Hepatocyte (in vitro differentiated cells): ENCODE results near the gene ITGA1. TPM values are rescaled to one million over a fixed set of nuclear protein-coding genes. Genes with fewer than 3 reads are reported as not detected.
"Not testable (repeated sequence)": the region's sequence is repeated elsewhere in the genome, so short reads cannot be mapped to it uniquely, and the experiment has no call there.

ENCODE experiments used
- DNase-seq: peaks from one replicate; pipeline ENCODE4 v3.0.0-alpha.2; 2016; ENCODE audit warnings: low spot score
- H2AFZ ChIP-seq: fragments of 200-600 bp; sonication (generic); 2 replicates; pipeline ENCODE4 v1.6.0; 2016; ENCODE audit warnings: antibody characterized with exemption, mild to moderate bottlenecking
- H3K27ac ChIP-seq: fragments of 200-600 bp; sonication (generic); 2 replicates; pipeline ENCODE4 v1.5.1; 2016; ENCODE audit warnings: mild to moderate bottlenecking
- H3K27me3 ChIP-seq: fragments of 200-600 bp; sonication (generic); 2 replicates; pipeline ENCODE4 v1.6.1; 2016
- H3K36me3 ChIP-seq: fragments of 200-600 bp; sonication (generic); replicated peaks from 2 replicates; pipeline ENCODE4 v1.5.1; 2016; ENCODE audit warnings: low read depth; ENCODE audit not compliant: insufficient read depth
- H3K4me1 ChIP-seq: fragments of 200-600 bp; sonication (generic); 2 replicates; pipeline ENCODE4 v1.5.1; 2016; ENCODE audit warnings: mild to moderate bottlenecking, moderate library complexity; ENCODE audit not compliant: insufficient read depth
- H3K4me2 ChIP-seq: fragments of 200-600 bp; sonication (generic); 2 replicates; pipeline ENCODE4 v1.6.0; 2016
- H3K4me3 ChIP-seq: fragments of 200-600 bp; sonication (generic); 2 replicates; pipeline ENCODE4 v1.5.1; 2016; ENCODE audit warnings: mild to moderate bottlenecking
- H3K79me2 ChIP-seq: fragments of 200-600 bp; sonication (generic); 2 replicates; pipeline ENCODE4 v1.6.0; 2017; ENCODE audit warnings: mild to moderate bottlenecking
- H3K9me2 ChIP-seq: fragments of 200-600 bp; sonication (generic); replicated peaks from 2 replicates; pipeline ENCODE4 v1.6.0; 2017; ENCODE audit warnings: mild to moderate bottlenecking; ENCODE audit not compliant: insufficient read depth
- H3K9me3 ChIP-seq: fragments of 200-600 bp; sonication (generic); 2 replicates; pipeline ENCODE4 v1.5.1; 2016; ENCODE audit warnings: low read depth, mild to moderate bottlenecking
- H4K20me1 ChIP-seq: fragments of 200-600 bp; sonication (generic); 2 replicates; pipeline ENCODE4 v1.6.0; 2016; ENCODE audit warnings: mild to moderate bottlenecking; ENCODE audit not compliant: insufficient read depth, poor library complexity, severe bottlenecking
- CTCF ChIP-seq: fragments of 200-600 bp; sonication (generic); IDR thresholded peaks from 2 replicates; pipeline ENCODE4 v1.5.1; 2016; ENCODE audit warnings: antibody characterized with exemption, mild to moderate bottlenecking; ENCODE audit not compliant: poor library complexity
- EZH2 ChIP-seq: fragments of 200-600 bp; sonication (generic); IDR thresholded peaks from 2 replicates; pipeline ENCODE4 v1.6.1; 2016; ENCODE audit warnings: antibody characterized with exemption, mild to moderate bottlenecking, borderline replicate concordance
- EZH2phosphoT487 ChIP-seq: fragments of 200-600 bp; sonication (generic); IDR thresholded peaks from one replicate; pipeline ENCODE4 v1.6.1; 2018; ENCODE audit warnings: antibody characterized with exemption, mild to moderate bottlenecking, low read depth, moderate library complexity; ENCODE audit not compliant: unreplicated experiment, severe bottlenecking
- WGBS: methylation state at CpG from one replicate; pipeline ENCODE4 v1.1.6; 2016; ENCODE audit warnings: low lambda C conversion rate; ENCODE audit errors: missing lambda C conversion rate; 5-methylcytosine and 5-hydroxymethylcytosine counted together
- polyA plus RNA-seq: library from polyadenylated mRNA; unstranded; fragments of >200 nt; fragmentation: Nextera tagmentation; extraction: Ambion mirVana; gene quantifications from 2 replicates; pipeline ENCODE4 v1.2.1, GENCODE V29; 2016
- total RNA-seq: library from RNA; depleted of rRNA; stranded (reverse); fragments of >200 nt; gene quantifications from 2 replicates; pipeline ENCODE4 v1.2.3, GENCODE V29; 2014

ITGA1 gene
- total and polyA plus RNA-seq, 2 experiments from 2014 or later: 15.0 to 40.3 TPM

DNA sequence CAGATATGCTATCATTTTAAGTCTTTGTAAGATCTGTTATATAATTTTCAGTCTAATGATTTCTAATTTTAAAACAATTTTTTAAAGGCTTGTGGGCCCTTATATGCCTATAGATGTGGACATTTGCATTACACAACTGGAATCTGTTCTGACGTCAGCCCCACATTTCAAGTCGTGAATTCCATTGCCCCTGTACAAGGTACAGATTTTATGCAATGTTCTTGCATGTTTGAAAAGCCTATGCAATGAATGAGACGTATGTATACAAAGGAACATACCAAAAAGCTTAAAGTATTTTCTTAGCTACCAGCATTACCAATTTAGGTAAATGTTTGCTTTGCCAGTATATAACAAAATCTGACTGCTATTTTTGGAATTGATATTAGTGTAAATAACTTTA is 77.2 kb downstream of the ITGA1 start:
- peak overlapping the region; percentile 71 for H3K27ac ChIP-seq
- H4K20me1 ChIP-seq: no peaks in the 10 kb centered on the region
- no peak for DNase-seq
- H2AFZ ChIP-seq: no peak overlapping the region
- no peaks in the 10 kb centered on the region for H3K27me3 ChIP-seq
- no peaks in the 10 kb centered on the region for H3K36me3 ChIP-seq
- no peaks in the 10 kb centered on the region for H3K9me2 ChIP-seq
- no peak overlapping the region for H3K4me2 ChIP-seq
- no peaks in the 10 kb centered on the region for H3K79me2 ChIP-seq
- H3K9me3 ChIP-seq: no peaks in the 10 kb centered on the region
- no peak for TF ChIP-seq EZH2phosphoT487
- TF ChIP-seq CTCF: no peak
- TF ChIP-seq EZH2: no peak
- 56% methylated on average over 3 of the region's 3 CpGs for WGBS
- H3K4me3 ChIP-seq: no peak overlapping the region
- peaks cover 15% of the 10 kb centered on the region for H3K4me1 ChIP-seq

DNA sequence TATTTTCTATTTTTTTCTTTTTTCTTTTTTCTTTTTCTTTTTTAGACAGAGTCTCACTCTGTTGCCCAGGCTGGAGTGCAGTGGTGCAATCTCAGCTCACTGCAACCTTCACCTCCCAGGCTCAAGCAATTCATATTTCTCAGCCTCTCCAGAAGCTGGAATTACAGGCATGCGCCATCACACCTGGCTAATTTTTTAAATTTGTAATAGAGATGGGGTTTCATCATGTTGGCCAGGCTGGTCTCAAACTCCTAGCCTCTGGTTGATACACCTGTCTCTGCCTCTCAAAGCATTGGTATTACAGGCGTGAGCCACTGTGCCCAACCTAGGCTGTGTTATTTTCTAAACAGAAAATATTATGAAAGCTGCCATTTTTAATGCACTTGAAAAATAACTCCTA is 78.3 kb downstream of the ITGA1 start:
- H3K79me2 ChIP-seq, H3K9me3 ChIP-seq, H3K27me3 ChIP-seq, DNase-seq, H3K4me2 ChIP-seq, H2AFZ ChIP-seq, H3K36me3 ChIP-seq, H3K4me3 ChIP-seq, H3K9me2 ChIP-seq, H4K20me1 ChIP-seq, H3K27ac ChIP-seq: not testable (repeated sequence)
- peaks cover 15% of the 10 kb centered on the region for H3K4me1 ChIP-seq
- WGBS: 98% methylated on average over 2 of the region's 2 CpGs

DNA sequence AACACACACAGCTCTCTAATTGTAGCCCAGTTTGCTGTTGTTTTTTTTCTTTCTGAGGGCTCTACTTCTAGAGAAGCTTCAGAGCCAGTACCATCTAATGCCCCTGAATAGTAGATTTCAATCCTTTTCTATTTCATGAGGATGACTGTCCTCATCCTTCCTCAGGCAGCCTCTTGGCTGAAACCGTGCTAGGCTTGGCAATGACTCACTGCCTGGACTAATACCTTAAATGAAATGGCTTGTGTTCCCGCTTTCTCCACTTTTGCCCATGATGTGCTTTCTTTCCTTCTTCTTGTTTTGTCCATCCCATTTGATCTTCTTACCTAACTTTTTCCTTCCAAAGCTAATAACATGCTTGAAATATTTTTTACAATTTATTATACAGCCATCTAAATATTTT is 80.1 kb downstream of the ITGA1 start:
- H3K9me2 ChIP-seq: no peaks in the 10 kb centered on the region
- H3K4me1 ChIP-seq: peaks cover 15% of the 10 kb centered on the region
- no peak for DNase-seq
- 92% methylated on average over 2 of the region's 2 CpGs for WGBS
- no peak overlapping the region for H3K4me3 ChIP-seq
- no peaks in the 10 kb centered on the region for H4K20me1 ChIP-seq
- H3K27me3 ChIP-seq: no peaks in the 10 kb centered on the region
- no peak overlapping the region for H2AFZ ChIP-seq
- no peak for TF ChIP-seq CTCF
- TF ChIP-seq EZH2phosphoT487: no peak
- TF ChIP-seq EZH2: no peak
- H3K27ac ChIP-seq: no peak overlapping the region
- no peaks in the 10 kb centered on the region for H3K36me3 ChIP-seq
- H3K79me2 ChIP-seq: no peaks in the 10 kb centered on the region
- no peaks in the 10 kb centered on the region for H3K9me3 ChIP-seq
- no peak overlapping the region for H3K4me2 ChIP-seq

DNA sequence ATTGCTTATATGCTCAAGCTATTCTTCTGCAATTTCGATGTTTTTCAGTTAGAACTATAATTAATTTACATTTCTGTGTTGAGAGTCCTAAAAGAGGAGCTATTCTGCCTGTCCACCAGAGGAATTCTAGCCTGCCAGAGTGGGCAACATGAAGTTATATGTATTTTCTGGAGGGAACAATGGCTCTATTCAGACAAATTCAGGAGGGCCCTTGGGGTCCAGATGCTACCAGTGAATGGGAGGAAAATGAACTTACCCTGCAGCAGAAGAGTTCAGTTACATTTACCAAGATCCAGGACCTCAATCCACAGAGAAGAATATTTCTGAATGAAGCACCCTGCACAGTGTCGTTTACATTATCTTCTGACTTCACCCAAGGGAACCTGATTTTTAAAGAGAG is 80.7 kb downstream of the ITGA1 start:
- Histone ChIP-seq H3K27me3 (no peaks in the 10 kb centered on the region), H3K9me3 (no peaks in the 10 kb centered on the region), H3K9me2 (no peaks in the 10 kb centered on the region), H3K36me3 (no peaks in the 10 kb centered on the region), H3K4me1 (peaks cover 15% of the 10 kb centered on the region), H3K4me3 (no peak overlapping the region), H3K79me2 (no peaks in the 10 kb centered on the region), H3K4me2 (no peak overlapping the region), H3K27ac (no peak overlapping the region), H4K20me1 (no peaks in the 10 kb centered on the region), H2AFZ (no peak overlapping the region)
- 95% methylated on average over 2 of the region's 2 CpGs for WGBS
- TF ChIP-seq EZH2 (no peak), EZH2phosphoT487 (no peak), CTCF (no peak)
- no peak for DNase-seq
